HCT116 (cell line): ENCODE data around the gene MAP2K2.

ENCODE experiments used
- EGR1 ChIP-seq: IDR thresholded peaks from 2 replicates; pipeline ENCODE4 v1.6.1; 2012; ENCODE audit warnings: low read depth
- EZH2 ChIP-seq: fragments of 200-600 bp; sonication (generic); IDR thresholded peaks from 2 replicates; pipeline ENCODE4 v1.6.1; 2017; ENCODE audit warnings: antibody characterized with exemption, mixed run types
- POLR2AphosphoS5 ChIP-seq: IDR thresholded peaks from 2 replicates; pipeline ENCODE4 v1.6.1; 2011; ENCODE audit warnings: mild to moderate bottlenecking, low read depth, low read length, moderate library complexity
- TF ChIP-seq, protein P1 (sequence below): IDR thresholded peaks from 2 replicates; pipeline ENCODE4 v1.6.1; 2012
- TF ChIP-seq, protein P2 (sequence below), 3 experiments: fragments of 200-600 bp in 1 of 3; sonication (generic) in 1 of 3; IDR thresholded peaks in 2 of 3; conservative IDR thresholded peaks in 1 of 3; 2 replicates each; pipeline ENCODE4 v1.5.1; 2012 to 2017; ENCODE audit warnings: low read depth in 2 of 3, low read length in 2 of 3, antibody characterized with exemption in 1 of 3, borderline replicate concordance in 1 of 3, control low read depth in 1 of 3, mild to moderate bottlenecking in 1 of 3, mixed read lengths in 1 of 3, mixed run types in 1 of 3, moderate library complexity in 1 of 3; ENCODE audit not compliant: insufficient read depth in 1 of 3
- TF ChIP-seq, protein P3 (sequence below): IDR thresholded peaks from 2 replicates; pipeline ENCODE4 v1.6.1; 2012; ENCODE audit warnings: low read depth

DNA sequence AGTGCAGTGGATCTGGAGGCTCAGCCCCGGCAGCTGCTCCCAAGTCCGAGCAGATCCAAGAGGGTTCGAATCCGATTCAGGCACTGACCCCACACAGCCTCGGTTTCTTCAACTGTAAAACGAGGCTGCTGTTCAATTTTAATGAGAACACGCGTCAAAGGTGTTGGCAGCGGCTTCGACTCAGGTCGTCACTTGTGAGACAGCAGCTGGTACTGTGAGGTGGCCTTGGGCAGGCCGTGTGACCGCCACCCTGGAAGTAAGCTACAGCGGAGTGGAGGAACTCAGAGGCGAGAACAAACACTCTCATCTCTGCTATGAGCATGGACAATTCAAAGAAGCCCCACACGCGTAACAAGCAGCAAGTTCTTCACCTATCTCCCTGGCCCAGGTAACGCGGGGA lies 9.7 kb downstream of the MAP2K2 start:
- TF ChIP-seq, protein P1, sequence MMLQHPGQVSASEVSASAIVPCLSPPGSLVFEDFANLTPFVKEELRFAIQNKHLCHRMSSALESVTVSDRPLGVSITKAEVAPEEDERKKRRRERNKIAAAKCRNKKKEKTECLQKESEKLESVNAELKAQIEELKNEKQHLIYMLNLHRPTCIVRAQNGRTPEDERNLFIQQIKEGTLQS = no peak
- TF ChIP-seq POLR2AphosphoS5 (no peak), EGR1 (no peak), EZH2 (no peak)
- TF ChIP-seq, protein P2, sequence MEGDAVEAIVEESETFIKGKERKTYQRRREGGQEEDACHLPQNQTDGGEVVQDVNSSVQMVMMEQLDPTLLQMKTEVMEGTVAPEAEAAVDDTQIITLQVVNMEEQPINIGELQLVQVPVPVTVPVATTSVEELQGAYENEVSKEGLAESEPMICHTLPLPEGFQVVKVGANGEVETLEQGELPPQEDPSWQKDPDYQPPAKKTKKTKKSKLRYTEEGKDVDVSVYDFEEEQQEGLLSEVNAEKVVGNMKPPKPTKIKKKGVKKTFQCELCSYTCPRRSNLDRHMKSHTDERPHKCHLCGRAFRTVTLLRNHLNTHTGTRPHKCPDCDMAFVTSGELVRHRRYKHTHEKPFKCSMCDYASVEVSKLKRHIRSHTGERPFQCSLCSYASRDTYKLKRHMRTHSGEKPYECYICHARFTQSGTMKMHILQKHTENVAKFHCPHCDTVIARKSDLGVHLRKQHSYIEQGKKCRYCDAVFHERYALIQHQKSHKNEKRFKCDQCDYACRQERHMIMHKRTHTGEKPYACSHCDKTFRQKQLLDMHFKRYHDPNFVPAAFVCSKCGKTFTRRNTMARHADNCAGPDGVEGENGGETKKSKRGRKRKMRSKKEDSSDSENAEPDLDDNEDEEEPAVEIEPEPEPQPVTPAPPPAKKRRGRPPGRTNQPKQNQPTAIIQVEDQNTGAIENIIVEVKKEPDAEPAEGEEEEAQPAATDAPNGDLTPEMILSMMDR (IDR thresholded peaks at IDR 0.05 in 2 of 3, conservative IDR thresholded peaks at IDR 0.05 in 1 of 3; ENCODE audit: borderline replicate concordance in 1 of 3, insufficient read depth in 1 of 3, low read depth in 2 of 3, low read length in 2 of 3) = no peak
- TF ChIP-seq, protein P3, sequence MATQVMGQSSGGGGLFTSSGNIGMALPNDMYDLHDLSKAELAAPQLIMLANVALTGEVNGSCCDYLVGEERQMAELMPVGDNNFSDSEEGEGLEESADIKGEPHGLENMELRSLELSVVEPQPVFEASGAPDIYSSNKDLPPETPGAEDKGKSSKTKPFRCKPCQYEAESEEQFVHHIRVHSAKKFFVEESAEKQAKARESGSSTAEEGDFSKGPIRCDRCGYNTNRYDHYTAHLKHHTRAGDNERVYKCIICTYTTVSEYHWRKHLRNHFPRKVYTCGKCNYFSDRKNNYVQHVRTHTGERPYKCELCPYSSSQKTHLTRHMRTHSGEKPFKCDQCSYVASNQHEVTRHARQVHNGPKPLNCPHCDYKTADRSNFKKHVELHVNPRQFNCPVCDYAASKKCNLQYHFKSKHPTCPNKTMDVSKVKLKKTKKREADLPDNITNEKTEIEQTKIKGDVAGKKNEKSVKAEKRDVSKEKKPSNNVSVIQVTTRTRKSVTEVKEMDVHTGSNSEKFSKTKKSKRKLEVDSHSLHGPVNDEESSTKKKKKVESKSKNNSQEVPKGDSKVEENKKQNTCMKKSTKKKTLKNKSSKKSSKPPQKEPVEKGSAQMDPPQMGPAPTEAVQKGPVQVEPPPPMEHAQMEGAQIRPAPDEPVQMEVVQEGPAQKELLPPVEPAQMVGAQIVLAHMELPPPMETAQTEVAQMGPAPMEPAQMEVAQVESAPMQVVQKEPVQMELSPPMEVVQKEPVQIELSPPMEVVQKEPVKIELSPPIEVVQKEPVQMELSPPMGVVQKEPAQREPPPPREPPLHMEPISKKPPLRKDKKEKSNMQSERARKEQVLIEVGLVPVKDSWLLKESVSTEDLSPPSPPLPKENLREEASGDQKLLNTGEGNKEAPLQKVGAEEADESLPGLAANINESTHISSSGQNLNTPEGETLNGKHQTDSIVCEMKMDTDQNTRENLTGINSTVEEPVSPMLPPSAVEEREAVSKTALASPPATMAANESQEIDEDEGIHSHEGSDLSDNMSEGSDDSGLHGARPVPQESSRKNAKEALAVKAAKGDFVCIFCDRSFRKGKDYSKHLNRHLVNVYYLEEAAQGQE = no peak
